MM.1S (cell line): ENCODE data around the gene OLFM4.

Experiments used
- DNase-seq: peaks from one replicate; pipeline ENCODE4 v3.0.0-alpha.2; 2015
- H2AFZ ChIP-seq: fragments of 300-600 bp; sonication (generic); 2 replicates; pipeline ENCODE4 v1.6.0; 2016; ENCODE audit warnings: antibody characterized with exemption, low read length
- H3F3A ChIP-seq: fragments of 300-600 bp; sonication (generic); 2 replicates; pipeline ENCODE4 v1.6.1; 2016; ENCODE audit warnings: mild to moderate bottlenecking, antibody characterized with exemption, low read length, moderate library complexity, mixed read lengths; ENCODE audit not compliant: insufficient read depth
- H3K27ac ChIP-seq: fragments of 300-600 bp; sonication (generic); 2 replicates; pipeline ENCODE4 v1.5.1; 2016; ENCODE audit warnings: mild to moderate bottlenecking, low read length
- H3K27me3 ChIP-seq: fragments of 300-600 bp; sonication (generic); replicated peaks from 2 replicates; pipeline ENCODE4 v1.6.0; 2016; ENCODE audit warnings: low read length; ENCODE audit not compliant: insufficient read depth
- H3K36me3 ChIP-seq: fragments of 300-600 bp; sonication (generic); replicated peaks from 2 replicates; pipeline ENCODE4 v1.6.1; 2016; ENCODE audit warnings: mild to moderate bottlenecking, low read length, mixed read lengths; ENCODE audit not compliant: insufficient read depth
- H3K4me1 ChIP-seq: fragments of 300-600 bp; sonication (generic); 2 replicates; pipeline ENCODE4 v1.6.1; 2016; ENCODE audit warnings: low read length, mixed read lengths
- H3K4me2 ChIP-seq: fragments of 300-600 bp; sonication (generic); 2 replicates; pipeline ENCODE4 v1.6.0; 2016; ENCODE audit warnings: low read depth, low read length
- H3K4me3 ChIP-seq: fragments of 300-600 bp; sonication (generic); 2 replicates; pipeline ENCODE4 v1.5.1; 2016; ENCODE audit warnings: low read length, mixed read lengths
- H3K79me2 ChIP-seq: fragments of 300-600 bp; sonication (generic); 2 replicates; pipeline ENCODE4 v1.6.1; 2016; ENCODE audit warnings: mixed run types, low read length, mixed read lengths
- H3K9ac ChIP-seq: fragments of 300-600 bp; sonication (generic); 2 replicates; pipeline ENCODE4 v1.6.1; 2016; ENCODE audit warnings: low read length, mixed read lengths
- H3K9me2 ChIP-seq: fragments of 300-600 bp; sonication (generic); replicated peaks from 2 replicates; pipeline ENCODE4 v1.6.1; 2016; ENCODE audit warnings: mild to moderate bottlenecking, low read length, mixed read lengths; ENCODE audit not compliant: insufficient read depth
- H3K9me3 ChIP-seq: fragments of 300-600 bp; sonication (generic); replicated peaks from 2 replicates; pipeline ENCODE4 v1.6.1; 2016; ENCODE audit warnings: mild to moderate bottlenecking, low read length, mixed read lengths; ENCODE audit not compliant: insufficient read depth
- H4K20me1 ChIP-seq: fragments of 300-600 bp; sonication (generic); 2 replicates; pipeline ENCODE4 v1.6.1; 2016; ENCODE audit warnings: mild to moderate bottlenecking, low read length, moderate library complexity, mixed read lengths; ENCODE audit not compliant: insufficient read depth
- CTCF ChIP-seq: fragments of 300-600 bp; sonication (generic); IDR thresholded peaks from 2 replicates; pipeline ENCODE4 v1.5.1; 2016; ENCODE audit warnings: antibody characterized with exemption, low read length, mixed read lengths
- EZH2 ChIP-seq: fragments of 300-600 bp; sonication (generic); optimal IDR thresholded peaks from 2 replicates; pipeline ENCODE3; 2017; ENCODE audit warnings: low read depth, mild to moderate bottlenecking, antibody characterized with exemption, low read length, mixed read lengths
- EZH2phosphoT487 ChIP-seq: fragments of 300-600 bp; sonication (generic); IDR thresholded peaks from 2 replicates; pipeline ENCODE4 v1.6.1; 2018; ENCODE audit warnings: antibody characterized with exemption, low read length

The OLFM4 gene

GRCh38 chr13:53032849-53033248 is 4.2 kb downstream of the OLFM4 start:
- TF ChIP-seq EZH2phosphoT487 (no peak), CTCF (no peak), EZH2 (no peak)
- H3K9ac ChIP-seq: no peak overlapping the region
- no peaks in the 10 kb centered on the region for H3K79me2 ChIP-seq
- H3K27ac ChIP-seq: no peak overlapping the region
- no peaks in the 10 kb centered on the region for H3F3A ChIP-seq
- H3K9me2 ChIP-seq: no peaks in the 10 kb centered on the region
- no peaks in the 10 kb centered on the region for H3K36me3 ChIP-seq
- no peaks in the 10 kb centered on the region for H3K4me1 ChIP-seq
- DNase-seq: no peak
- H3K4me3 ChIP-seq: no peak overlapping the region
- H3K9me3 ChIP-seq: no peaks in the 10 kb centered on the region
- H3K27me3 ChIP-seq: no peaks in the 10 kb centered on the region
- H3K4me2 ChIP-seq: no peak overlapping the region
- H2AFZ ChIP-seq: no peak overlapping the region
- H4K20me1 ChIP-seq: no peaks in the 10 kb centered on the region

GRCh38 chr13:53038993-53039392 is 10.4 kb downstream of the OLFM4 start:
- no peak overlapping the region for H3K4me3 ChIP-seq
- no peak overlapping the region for H3K4me2 ChIP-seq
- H3K4me1 ChIP-seq: no peaks in the 10 kb centered on the region
- H3K27me3 ChIP-seq: no peaks in the 10 kb centered on the region
- no peak for DNase-seq
- no peak overlapping the region for H3K9ac ChIP-seq
- H3K27ac ChIP-seq: no peak overlapping the region
- no peaks in the 10 kb centered on the region for H3F3A ChIP-seq
- no peaks in the 10 kb centered on the region for H4K20me1 ChIP-seq
- H3K9me3 ChIP-seq: no peaks in the 10 kb centered on the region
- TF ChIP-seq CTCF: no peak
- no peak for TF ChIP-seq EZH2phosphoT487
- TF ChIP-seq EZH2: no peak
- H2AFZ ChIP-seq: no peak overlapping the region
- no peaks in the 10 kb centered on the region for H3K9me2 ChIP-seq
- no peaks in the 10 kb centered on the region for H3K79me2 ChIP-seq
- H3K36me3 ChIP-seq: no peaks in the 10 kb centered on the region

GRCh38 chr13:53041968-53042516 is 13.4 kb downstream of the OLFM4 start:
- H4K20me1 ChIP-seq: no peaks in the 10 kb centered on the region
- no peaks in the 10 kb centered on the region for H3K27me3 ChIP-seq
- no peak for DNase-seq
- H3K4me1 ChIP-seq: no peaks in the 10 kb centered on the region
- H3K27ac ChIP-seq: no peak overlapping the region
- H3K9me2 ChIP-seq: no peaks in the 10 kb centered on the region
- H3F3A ChIP-seq: no peaks in the 10 kb centered on the region
- TF ChIP-seq CTCF (no peak), EZH2 (no peak), EZH2phosphoT487 (no peak)
- H2AFZ ChIP-seq: no peak overlapping the region
- H3K4me3 ChIP-seq: no peak overlapping the region
- no peaks in the 10 kb centered on the region for H3K9me3 ChIP-seq
- H3K4me2 ChIP-seq: no peak overlapping the region
- H3K79me2 ChIP-seq: no peaks in the 10 kb centered on the region
- no peaks in the 10 kb centered on the region for H3K36me3 ChIP-seq
- H3K9ac ChIP-seq: no peak overlapping the region
